Measurements from ENCODE around the gene IGF2BP3. TPM values are rescaled to one million over a fixed set of nuclear protein-coding genes. Genes with fewer than 3 reads are reported as not detected.

Gene IGF2BP3
- total RNA-seq, 1 experiment from 2014 or later, result 80.2 TPM

DNA sequence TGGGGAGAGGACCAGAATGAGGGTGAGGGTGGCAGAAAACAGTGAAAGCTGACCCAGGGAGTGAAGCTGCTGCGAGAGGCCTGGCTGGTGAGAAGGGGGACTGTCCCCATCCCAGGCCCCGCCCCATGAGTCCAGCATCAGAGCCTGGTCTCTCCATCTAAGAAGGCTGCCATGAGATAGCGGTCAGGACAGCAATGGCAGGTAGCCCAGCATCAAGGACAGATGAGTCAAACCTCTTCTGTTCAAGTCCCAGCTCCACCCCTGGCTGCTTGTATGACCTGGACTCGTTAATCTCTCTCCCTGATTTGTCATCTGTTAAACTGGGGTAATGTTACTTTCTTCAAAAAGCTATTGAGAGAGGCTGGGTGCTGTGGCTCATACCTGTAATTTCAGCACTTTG lies 201.5 kb downstream of the IGF2BP3 start:
- Histone ChIP-seq H3K4me3 (ENCODE audit: low read depth in 2 of 2, low read length in 2 of 2) (no peak overlapping the region), H3K27me3 (ENCODE audit: control insufficient read depth, insufficient read depth, low read length) (no peaks in the 10 kb centered on the region), H3K27ac (ENCODE audit: low read length) (no peak overlapping the region), H3K4me1 (ENCODE audit: control insufficient read depth, insufficient read depth, low read length) (peaks cover 6% of the 10 kb centered on the region), H3K36me3 (ENCODE audit: control insufficient read depth, insufficient read depth, low read length) (no peaks in the 10 kb centered on the region), H3K9me3 (ENCODE audit: control insufficient read depth, insufficient read depth, low read depth, low read length) (no peaks in the 10 kb centered on the region)
- TF ChIP-seq, protein P1, sequence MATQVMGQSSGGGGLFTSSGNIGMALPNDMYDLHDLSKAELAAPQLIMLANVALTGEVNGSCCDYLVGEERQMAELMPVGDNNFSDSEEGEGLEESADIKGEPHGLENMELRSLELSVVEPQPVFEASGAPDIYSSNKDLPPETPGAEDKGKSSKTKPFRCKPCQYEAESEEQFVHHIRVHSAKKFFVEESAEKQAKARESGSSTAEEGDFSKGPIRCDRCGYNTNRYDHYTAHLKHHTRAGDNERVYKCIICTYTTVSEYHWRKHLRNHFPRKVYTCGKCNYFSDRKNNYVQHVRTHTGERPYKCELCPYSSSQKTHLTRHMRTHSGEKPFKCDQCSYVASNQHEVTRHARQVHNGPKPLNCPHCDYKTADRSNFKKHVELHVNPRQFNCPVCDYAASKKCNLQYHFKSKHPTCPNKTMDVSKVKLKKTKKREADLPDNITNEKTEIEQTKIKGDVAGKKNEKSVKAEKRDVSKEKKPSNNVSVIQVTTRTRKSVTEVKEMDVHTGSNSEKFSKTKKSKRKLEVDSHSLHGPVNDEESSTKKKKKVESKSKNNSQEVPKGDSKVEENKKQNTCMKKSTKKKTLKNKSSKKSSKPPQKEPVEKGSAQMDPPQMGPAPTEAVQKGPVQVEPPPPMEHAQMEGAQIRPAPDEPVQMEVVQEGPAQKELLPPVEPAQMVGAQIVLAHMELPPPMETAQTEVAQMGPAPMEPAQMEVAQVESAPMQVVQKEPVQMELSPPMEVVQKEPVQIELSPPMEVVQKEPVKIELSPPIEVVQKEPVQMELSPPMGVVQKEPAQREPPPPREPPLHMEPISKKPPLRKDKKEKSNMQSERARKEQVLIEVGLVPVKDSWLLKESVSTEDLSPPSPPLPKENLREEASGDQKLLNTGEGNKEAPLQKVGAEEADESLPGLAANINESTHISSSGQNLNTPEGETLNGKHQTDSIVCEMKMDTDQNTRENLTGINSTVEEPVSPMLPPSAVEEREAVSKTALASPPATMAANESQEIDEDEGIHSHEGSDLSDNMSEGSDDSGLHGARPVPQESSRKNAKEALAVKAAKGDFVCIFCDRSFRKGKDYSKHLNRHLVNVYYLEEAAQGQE (IDR thresholded peaks at IDR 0.05; ENCODE audit: insufficient read depth in 1 of 2, low read depth in 2 of 2, low read length in 1 of 2), result no peak
- TF ChIP-seq TCF7L2 (IDR thresholded peaks at IDR 0.05; ENCODE audit: low read depth, low read length) (no peak), POLR2AphosphoS5 (IDR thresholded peaks at IDR 0.05; ENCODE audit: low read depth, low read length) (no peak), SIN3A (IDR thresholded peaks at IDR 0.05; ENCODE audit: borderline replicate concordance, insufficient read depth, low read depth, low read length) (no peak)
- TF ChIP-seq, protein P2, sequence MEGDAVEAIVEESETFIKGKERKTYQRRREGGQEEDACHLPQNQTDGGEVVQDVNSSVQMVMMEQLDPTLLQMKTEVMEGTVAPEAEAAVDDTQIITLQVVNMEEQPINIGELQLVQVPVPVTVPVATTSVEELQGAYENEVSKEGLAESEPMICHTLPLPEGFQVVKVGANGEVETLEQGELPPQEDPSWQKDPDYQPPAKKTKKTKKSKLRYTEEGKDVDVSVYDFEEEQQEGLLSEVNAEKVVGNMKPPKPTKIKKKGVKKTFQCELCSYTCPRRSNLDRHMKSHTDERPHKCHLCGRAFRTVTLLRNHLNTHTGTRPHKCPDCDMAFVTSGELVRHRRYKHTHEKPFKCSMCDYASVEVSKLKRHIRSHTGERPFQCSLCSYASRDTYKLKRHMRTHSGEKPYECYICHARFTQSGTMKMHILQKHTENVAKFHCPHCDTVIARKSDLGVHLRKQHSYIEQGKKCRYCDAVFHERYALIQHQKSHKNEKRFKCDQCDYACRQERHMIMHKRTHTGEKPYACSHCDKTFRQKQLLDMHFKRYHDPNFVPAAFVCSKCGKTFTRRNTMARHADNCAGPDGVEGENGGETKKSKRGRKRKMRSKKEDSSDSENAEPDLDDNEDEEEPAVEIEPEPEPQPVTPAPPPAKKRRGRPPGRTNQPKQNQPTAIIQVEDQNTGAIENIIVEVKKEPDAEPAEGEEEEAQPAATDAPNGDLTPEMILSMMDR (IDR thresholded peaks at IDR 0.05), result no peak
- no TSS peak for BruUV-seq (replicated peaks)
- ATAC-seq (no peak), DNase-seq (ENCODE audit: low read depth, low spot score) (no peak)
- POLR2A ChIA-PET, result interaction anchor here (1.1 kb wide), 1 partner anchor 9 kb away, joined by 4 read pairs; no protein-coding TSS in a partner anchor
- intact Hi-C loops (cut with micrococcal nuclease; ENCODE audit: unreplicated experiment) (no loop called here), in situ Hi-C loops (cut with HindIII; ENCODE audit: low pct_unique_long_range_greater_than_20kb, low sequenced_read_pairs) (no loop called here)
- CTCF ChIA-PET, result interaction anchor here (1.1 to 1.3 kb wide), 2 partner anchors 10 to 84 kb away, joined by 3 read pairs; no protein-coding TSS in a partner anchor

DNA sequence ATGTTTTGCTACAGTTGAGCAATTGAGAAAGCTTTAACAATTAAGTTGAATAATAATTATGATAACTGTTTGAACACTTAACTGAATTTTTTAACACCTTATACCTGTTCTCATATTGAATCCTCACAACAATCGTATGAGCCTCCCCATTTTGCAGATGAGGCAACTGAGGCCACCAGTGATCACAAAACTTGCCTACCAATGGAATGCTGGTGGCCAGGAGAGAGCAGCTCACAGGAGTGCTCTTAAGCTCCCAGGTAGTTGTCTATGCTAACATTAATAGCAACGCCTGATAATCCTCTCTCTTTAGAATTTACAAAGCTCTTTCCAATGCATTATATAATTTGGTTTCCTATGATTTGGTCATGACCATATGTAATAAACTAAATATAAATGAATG lies 202.1 kb downstream of the IGF2BP3 start:
- no peak for DNase-seq (ENCODE audit: low read depth, low spot score)
- H3K27ac ChIP-seq (ENCODE audit: low read length), result no peak overlapping the region
- no peak for ATAC-seq
- H3K27me3 ChIP-seq (ENCODE audit: control insufficient read depth, insufficient read depth, low read length), result no peaks in the 10 kb centered on the region
- peaks cover under 1% of the 10 kb centered on the region for H3K4me1 ChIP-seq (ENCODE audit: control insufficient read depth, insufficient read depth, low read length)
- BruUV-seq (replicated peaks), result no TSS peak
- intact Hi-C loops (cut with micrococcal nuclease; ENCODE audit: unreplicated experiment) (no loop called here), in situ Hi-C loops (cut with HindIII; ENCODE audit: low pct_unique_long_range_greater_than_20kb, low sequenced_read_pairs) (no loop called here)
- no peaks in the 10 kb centered on the region for H3K36me3 ChIP-seq (ENCODE audit: control insufficient read depth, insufficient read depth, low read length)
- no peak for TF ChIP-seq TCF7L2 (IDR thresholded peaks at IDR 0.05; ENCODE audit: low read depth, low read length)
- TF ChIP-seq, protein P2 (IDR thresholded peaks at IDR 0.05), result no peak
- TF ChIP-seq POLR2AphosphoS5 (IDR thresholded peaks at IDR 0.05; ENCODE audit: low read depth, low read length), result no peak
- no peak for TF ChIP-seq SIN3A (IDR thresholded peaks at IDR 0.05; ENCODE audit: borderline replicate concordance, insufficient read depth, low read depth, low read length)
- TF ChIP-seq, protein P1 (IDR thresholded peaks at IDR 0.05; ENCODE audit: insufficient read depth in 1 of 2, low read depth in 2 of 2, low read length in 1 of 2), result no peak
- H3K9me3 ChIP-seq (ENCODE audit: control insufficient read depth, insufficient read depth, low read depth, low read length), result no peaks in the 10 kb centered on the region
- ChIA-PET CTCF (interaction anchor here (1.1 to 1.3 kb wide), 2 partner anchors 9 to 83 kb away, joined by 3 read pairs; no protein-coding TSS in a partner anchor), POLR2A (no interaction called here)
- H3K4me3 ChIP-seq (ENCODE audit: low read depth in 2 of 2, low read length in 2 of 2), result no peak overlapping the region

Measured in Panc1 (cell line).